GM12878 (cell line): ENCODE results near the gene TP53I3. TPM values are rescaled to one million over a fixed set of nuclear protein-coding genes. Genes with fewer than 3 reads are reported as not detected.

Source experiments
- BCL11A ChIP-seq: IDR thresholded peaks from 2 replicates; pipeline ENCODE4 v1.6.1; 2011; ENCODE audit warnings: low read depth, low read length
- POLR2AphosphoS2 ChIP-seq: IDR thresholded peaks from 2 replicates; pipeline ENCODE4 v1.6.1; 2011; ENCODE audit warnings: low read depth, mild to moderate bottlenecking, low read length, improper control_type of control experiment, moderate library complexity
- SP1 ChIP-seq: IDR thresholded peaks from one replicate; pipeline ENCODE4 v1.6.1; 2011; ENCODE audit warnings: low read depth, low read length
- SREBF1 ChIP-seq: IDR thresholded peaks from 2 replicates; pipeline ENCODE4 v1.6.1; 2012; ENCODE audit warnings: mild to moderate bottlenecking, low read length
- ZZZ3 ChIP-seq: IDR thresholded peaks from 2 replicates; pipeline ENCODE4 v1.6.1; 2011; ENCODE audit warnings: low read depth; ENCODE audit not compliant: control insufficient read depth, insufficient read length
- polyA plus RNA-seq, 11 experiments: library from polyadenylated mRNA; depleted of rRNA in 4 of 11; unstranded in 6 of 11; stranded (reverse) in 5 of 11; fragments of >200 nt; fragmentation: Nextera tagmentation in 4 of 11; fragmentation: Illumina TruSeq in 1 of 11; extraction: Ambion mirVana in 4 of 11; extraction: Trizol in 1 of 11; gene quantifications; 1 replicate in 1 of 11; 2 replicates in 10 of 11; pipeline versions ENCODE4 v1.2.1 to v1.2.3, GENCODE V29; 2011 to 2016; ENCODE audit warnings: inconsistent platforms in 2 of 11, missing spikeins in 2 of 11, low read depth in 1 of 11
- small RNA-seq: library from RNA; depleted of rRNA; stranded (forward); fragments of <200 nt; gene quantifications from one replicate; pipeline ENCODE3, GENCODE V24; 2014
- total RNA-seq, 4 experiments: library from RNA; depleted of rRNA in 3 of 4; stranded (reverse); fragments of >200 nt in 3 of 4; fragmentation: Illumina TruSeq in 1 of 4; extraction: Trizol in 1 of 4; gene quantifications; 2 replicates each; pipeline versions ENCODE4 v1.2.1 to v1.2.3, GENCODE V29; 2013 to 2021

The TP53I3 gene
- total and polyA plus RNA-seq, 10 of the 15 experiments (the other 5 are each of a cell fraction or from before 2014, with no cell fraction given), result 1.4 to 57.4 (median 11.6) TPM

DNA sequence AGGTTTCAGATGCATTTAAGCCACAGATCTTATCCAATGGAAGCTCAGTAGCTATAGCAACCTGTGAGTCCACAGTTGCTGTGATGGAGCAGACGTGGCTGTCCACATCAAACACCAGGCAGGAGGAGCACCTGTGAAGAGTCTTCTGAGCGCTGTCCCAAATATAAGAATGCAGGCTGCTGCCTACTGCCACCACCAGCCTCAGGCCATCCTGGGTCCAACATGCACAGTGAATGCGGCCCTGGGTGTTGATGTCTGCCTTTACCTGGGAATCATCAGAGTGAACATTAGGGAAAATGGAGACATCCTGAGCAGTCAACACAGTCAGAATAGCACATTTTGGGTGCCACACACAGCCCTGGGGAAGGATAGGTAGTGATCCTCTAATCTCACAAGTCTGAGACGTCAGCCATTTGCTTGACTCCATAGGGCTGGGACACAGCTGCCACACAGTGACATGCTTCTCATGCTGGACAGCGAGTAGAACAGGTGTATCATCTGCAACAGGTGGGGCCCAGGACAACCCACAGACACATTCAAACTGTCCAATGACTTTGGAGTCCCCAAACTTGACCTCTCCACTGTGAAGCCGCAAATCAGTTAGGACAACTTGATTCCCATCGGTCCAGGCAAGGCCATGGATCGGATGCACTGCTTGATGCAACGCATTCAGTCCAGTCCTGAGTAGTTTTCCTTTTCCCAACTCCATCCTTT, 45.7 kb downstream of the TP53I3 start (continued):
- TF ChIP-seq SP1, result no peak
- TF ChIP-seq SREBF1, result no peak
- no peak for TF ChIP-seq ZZZ3
- no peak for TF ChIP-seq POLR2AphosphoS2
- no peak for TF ChIP-seq BCL11A
- TF ChIP-seq, all 136 proteins: peak for 0

Small RNA genes lying within 50 kb of the gene (small RNA-seq; reads per million reads assigned to genes)
- gene RNU6-370P, result not detected

Other genes starting within 250 kb of the TP53I3 start
Only the 7 nearest of the 9 such genes appear.
- gene MFSD2B, start 74.7 kb downstream of the TP53I3 start, total RNA-seq (2014; rRNA removed), result 0.11 TPM in 1 of 2 replicates, not detected in the other
- gene MFSD2B, start 74.7 kb downstream of the TP53I3 start, total RNA-seq (2014; rRNA removed; fragmentation: Illumina TruSeq; extraction: Trizol), result 0.09 TPM in 1 of 2 replicates, not detected in the other
- gene MFSD2B, start 74.7 kb downstream of the TP53I3 start, total RNA-seq (2021), result 0.19 and 0.28 TPM in 2 replicates
- gene MFSD2B, start 74.7 kb downstream of the TP53I3 start, polyA plus RNA-seq (2011; rRNA removed), result 0.08 TPM in 1 of 2 replicates, not detected in the other
- gene MFSD2B, start 74.7 kb downstream of the TP53I3 start, polyA plus RNA-seq (2014; fragmentation: Illumina TruSeq; extraction: Trizol), result 0.07 TPM in 1 of 2 replicates, not detected in the other
- not detected for gene MFSD2B, start 74.7 kb downstream of the TP53I3 start, polyA plus RNA-seq (2014; fragmentation: Nextera tagmentation; extraction: Ambion mirVana)
- gene MFSD2B, start 74.7 kb downstream of the TP53I3 start, polyA plus RNA-seq (2014; rRNA removed), result 0.27 TPM in 1 of 2 replicates, not detected in the other
- under 1 TPM; 0.21 to 0.51 TPM for gene MFSD2B, start 74.7 kb downstream of the TP53I3 start, polyA plus RNA-seq (2016; fragmentation: Nextera tagmentation; extraction: Ambion mirVana)
- 13.8 and 14.6 TPM in 2 replicates for gene WDCP, start 37.4 kb downstream of the TP53I3 start, total RNA-seq (2014; rRNA removed)
- 14.2 and 14.3 TPM in 2 replicates for gene WDCP, start 37.4 kb downstream of the TP53I3 start, total RNA-seq (2014; rRNA removed; fragmentation: Illumina TruSeq; extraction: Trizol)
- 20.6 and 21.3 TPM in 2 replicates for gene WDCP, start 37.4 kb downstream of the TP53I3 start, total RNA-seq (2021)
- 19.6 and 19.9 TPM in 2 replicates for gene WDCP, start 37.4 kb downstream of the TP53I3 start, polyA plus RNA-seq (2011; rRNA removed)
- gene WDCP, start 37.4 kb downstream of the TP53I3 start, polyA plus RNA-seq (2014; fragmentation: Illumina TruSeq; extraction: Trizol), result 15.0 and 16.5 TPM in 2 replicates
- 1 to 10 TPM; 5.5 to 6.1 TPM for gene WDCP, start 37.4 kb downstream of the TP53I3 start, polyA plus RNA-seq (2014; fragmentation: Nextera tagmentation; extraction: Ambion mirVana)
- 8.9 and 10.5 TPM in 2 replicates for gene WDCP, start 37.4 kb downstream of the TP53I3 start, polyA plus RNA-seq (2014; rRNA removed)
- 10 to 100 TPM; 12.1 to 12.5 TPM for gene WDCP, start 37.4 kb downstream of the TP53I3 start, polyA plus RNA-seq (2016; fragmentation: Nextera tagmentation; extraction: Ambion mirVana)
- 0.16 and 0.23 TPM in 2 replicates for gene FKBP1B, start 35.1 kb downstream of the TP53I3 start, total RNA-seq (2014; rRNA removed)
- 0.18 TPM in 1 of 2 replicates, not detected in the other for gene FKBP1B, start 35.1 kb downstream of the TP53I3 start, total RNA-seq (2014; rRNA removed; fragmentation: Illumina TruSeq; extraction: Trizol)
- gene FKBP1B, start 35.1 kb downstream of the TP53I3 start, total RNA-seq (2021), result 0.33 TPM in 1 of 2 replicates, not detected in the other
- 0.24 and 0.27 TPM in 2 replicates for gene FKBP1B, start 35.1 kb downstream of the TP53I3 start, polyA plus RNA-seq (2011; rRNA removed)
- gene FKBP1B, start 35.1 kb downstream of the TP53I3 start, polyA plus RNA-seq (2014; fragmentation: Illumina TruSeq; extraction: Trizol), result 0.43 and 0.47 TPM in 2 replicates
- gene FKBP1B, start 35.1 kb downstream of the TP53I3 start, polyA plus RNA-seq (2014; fragmentation: Nextera tagmentation; extraction: Ambion mirVana), result under 1 TPM; 0.23 to 0.38 TPM
- gene FKBP1B, start 35.1 kb downstream of the TP53I3 start, polyA plus RNA-seq (2014; rRNA removed), result 0.30 and 0.53 TPM in 2 replicates
- under 1 TPM; 0.21 to 0.23 TPM for gene FKBP1B, start 35.1 kb downstream of the TP53I3 start, polyA plus RNA-seq (2016; fragmentation: Nextera tagmentation; extraction: Ambion mirVana)
- gene SF3B6, start 8.5 kb downstream of the TP53I3 start, total RNA-seq (2014; rRNA removed), result 157 and 185 TPM in 2 replicates
- gene SF3B6, start 8.5 kb downstream of the TP53I3 start, total RNA-seq (2014; rRNA removed; fragmentation: Illumina TruSeq; extraction: Trizol), result 246 and 250 TPM in 2 replicates
- gene SF3B6, start 8.5 kb downstream of the TP53I3 start, total RNA-seq (2021), result 117 and 118 TPM in 2 replicates
- 248 and 325 TPM in 2 replicates for gene SF3B6, start 8.5 kb downstream of the TP53I3 start, polyA plus RNA-seq (2011; rRNA removed)
- gene SF3B6, start 8.5 kb downstream of the TP53I3 start, polyA plus RNA-seq (2014; fragmentation: Illumina TruSeq; extraction: Trizol), result 258 and 323 TPM in 2 replicates
- 100 to 1,000 TPM; 538 to 584 TPM for gene SF3B6, start 8.5 kb downstream of the TP53I3 start, polyA plus RNA-seq (2014; fragmentation: Nextera tagmentation; extraction: Ambion mirVana)
- 226 and 283 TPM in 2 replicates for gene SF3B6, start 8.5 kb downstream of the TP53I3 start, polyA plus RNA-seq (2014; rRNA removed)
- gene SF3B6, start 8.5 kb downstream of the TP53I3 start, polyA plus RNA-seq (2016; fragmentation: Nextera tagmentation; extraction: Ambion mirVana), result 100 to 1,000 TPM; 372 to 415 TPM
- gene PFN4, start 38.5 kb upstream of the TP53I3 start, total RNA-seq (2014; rRNA removed), result 0.93 and 1.0 TPM in 2 replicates
- gene PFN4, start 38.5 kb upstream of the TP53I3 start, total RNA-seq (2014; rRNA removed; fragmentation: Illumina TruSeq; extraction: Trizol), result 1.3 and 1.6 TPM in 2 replicates
- gene PFN4, start 38.5 kb upstream of the TP53I3 start, total RNA-seq (2021), result 0.98 and 1.4 TPM in 2 replicates
- 0.12 and 0.29 TPM in 2 replicates for gene PFN4, start 38.5 kb upstream of the TP53I3 start, polyA plus RNA-seq (2011; rRNA removed)
- gene PFN4, start 38.5 kb upstream of the TP53I3 start, polyA plus RNA-seq (2014; fragmentation: Illumina TruSeq; extraction: Trizol), result 0.93 and 1.9 TPM in 2 replicates
- under 1 TPM; 0.14 to 0.38 TPM for gene PFN4, start 38.5 kb upstream of the TP53I3 start, polyA plus RNA-seq (2014; fragmentation: Nextera tagmentation; extraction: Ambion mirVana)
- 0.99 and 2.3 TPM in 2 replicates for gene PFN4, start 38.5 kb upstream of the TP53I3 start, polyA plus RNA-seq (2014; rRNA removed)
- 1 to 10 TPM; 2.1 TPM for gene PFN4, start 38.5 kb upstream of the TP53I3 start, polyA plus RNA-seq (2016; fragmentation: Nextera tagmentation; extraction: Ambion mirVana)
- gene FAM228B, start 38.6 kb upstream of the TP53I3 start, total RNA-seq (2014; rRNA removed), result 7.7 and 8.2 TPM in 2 replicates
- gene FAM228B, start 38.6 kb upstream of the TP53I3 start, total RNA-seq (2014; rRNA removed; fragmentation: Illumina TruSeq; extraction: Trizol), result 7.2 and 10.8 TPM in 2 replicates
- 8.8 TPM in 2 replicates for gene FAM228B, start 38.6 kb upstream of the TP53I3 start, total RNA-seq (2021)
- 3.9 and 6.9 TPM in 2 replicates for gene FAM228B, start 38.6 kb upstream of the TP53I3 start, polyA plus RNA-seq (2011; rRNA removed)
- gene FAM228B, start 38.6 kb upstream of the TP53I3 start, polyA plus RNA-seq (2014; fragmentation: Illumina TruSeq; extraction: Trizol), result 5.5 and 10.3 TPM in 2 replicates
- gene FAM228B, start 38.6 kb upstream of the TP53I3 start, polyA plus RNA-seq (2014; fragmentation: Nextera tagmentation; extraction: Ambion mirVana), result 1 to 10 TPM; 5.1 to 5.8 TPM
- gene FAM228B, start 38.6 kb upstream of the TP53I3 start, polyA plus RNA-seq (2014; rRNA removed), result 4.2 and 6.4 TPM in 2 replicates
- 10 to 100 TPM in 1 of 2 experiments, 1 to 10 TPM in 1; 7.8 to 11.0 TPM for gene FAM228B, start 38.6 kb upstream of the TP53I3 start, polyA plus RNA-seq (2016; fragmentation: Nextera tagmentation; extraction: Ambion mirVana)
- 0.11 TPM in 1 of 2 replicates, not detected in the other for gene FAM228A, start 90.2 kb upstream of the TP53I3 start, total RNA-seq (2014; rRNA removed)
- not detected in 2 replicates for gene FAM228A, start 90.2 kb upstream of the TP53I3 start, total RNA-seq (2014; rRNA removed; fragmentation: Illumina TruSeq; extraction: Trizol)
- gene FAM228A, start 90.2 kb upstream of the TP53I3 start, total RNA-seq (2021), result not detected in 2 replicates
- gene FAM228A, start 90.2 kb upstream of the TP53I3 start, polyA plus RNA-seq (2011; rRNA removed), result not detected in 2 replicates
- gene FAM228A, start 90.2 kb upstream of the TP53I3 start, polyA plus RNA-seq (2014; fragmentation: Illumina TruSeq; extraction: Trizol), result 0.06 TPM in 1 of 2 replicates, not detected in the other
- not detected for gene FAM228A, start 90.2 kb upstream of the TP53I3 start, polyA plus RNA-seq (2014; fragmentation: Nextera tagmentation; extraction: Ambion mirVana)
- gene FAM228A, start 90.2 kb upstream of the TP53I3 start, polyA plus RNA-seq (2014; rRNA removed), result not detected in 2 replicates
- not detected for gene FAM228A, start 90.2 kb upstream of the TP53I3 start, polyA plus RNA-seq (2016; fragmentation: Nextera tagmentation; extraction: Ambion mirVana)